Measurements from ENCODE around the gene EPS8L3. TPM values are rescaled to one million over a fixed set of nuclear protein-coding genes. Genes with fewer than 3 reads are reported as not detected.

Gene EPS8L3
- total and polyA plus RNA-seq, 9 of the 15 experiments (the other 6 are each of a cell fraction or from before 2014, with no cell fraction given) = 0.09 to 0.42 (median 0.14) TPM; not detected in 5

DNA sequence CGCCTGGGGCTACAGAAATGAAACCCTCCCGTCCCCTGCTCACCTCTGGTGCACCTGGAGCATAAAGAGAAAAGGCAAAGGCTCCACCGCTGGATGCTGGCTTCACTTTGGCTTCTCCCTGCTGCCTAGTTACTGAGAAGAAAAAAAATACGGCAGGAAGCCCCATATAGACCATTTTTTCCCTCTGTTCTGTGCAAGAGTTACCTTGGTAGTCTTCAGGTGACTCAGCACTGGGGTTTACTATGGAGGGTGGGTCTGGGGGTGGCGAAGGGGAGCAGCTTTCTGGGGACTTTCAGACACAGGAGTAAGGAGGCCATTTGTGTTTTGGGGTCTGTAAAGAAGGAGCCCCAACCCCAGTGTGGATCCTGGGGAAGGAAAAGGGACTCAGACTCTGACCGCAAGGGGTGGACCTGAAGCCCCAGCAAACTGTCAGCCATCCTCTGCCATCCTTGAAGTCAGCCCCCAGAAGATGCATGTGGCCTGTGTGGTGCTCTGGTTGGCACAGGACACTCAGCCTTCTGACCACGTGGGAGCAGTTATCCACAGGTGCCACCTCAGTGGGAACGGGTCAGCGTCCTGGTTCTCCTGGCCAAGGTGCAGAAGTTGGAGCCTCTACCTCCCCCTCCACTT lies 25.9 kb upstream of the EPS8L3 start:
- peak overlapping the region; percentile 67 for H2AFZ ChIP-seq (ENCODE audit: low read depth, low read length)
- ChIA-PET POLR2A (interaction anchor here (0.6 to 1.8 kb wide), 2 partner anchors 196 to 562 kb away, joined by 3 to 6 read pairs; no protein-coding TSS in a partner anchor), CTCF (ENCODE audit: low intra/inter-chr PET ratio) (interaction anchor here (1.3 kb wide), 1 partner anchor 195 kb away, joined by 3 read pairs; the partner anchor contains the start of gene AHCYL1)
- intact Hi-C loops (cut with micrococcal nuclease) = loop anchor here (1.0 to 5.0 kb wide), 2 partner anchors 12 to 128 kb away; no protein-coding TSS in a partner anchor
- peak overlapping the region; percentile 40; the same call in 2 of the 3 replicates for H3K27ac ChIP-seq (ENCODE audit: extremely low read depth, low read depth, low read length)
- H3K9me3 ChIP-seq (replicated peaks; ENCODE audit: control insufficient read depth, insufficient read depth, low read depth, low read length) = no peaks in the 10 kb centered on the region
- ATAC-seq (no peak), DNase-seq (ENCODE audit: extremely low read depth in 1 of 4, low spot score in 3 of 4) (no peak), FAIRE-seq (no peak)
- H4K20me1 ChIP-seq (replicated peaks; ENCODE audit: control insufficient read depth, insufficient read depth, low read length) = no peaks in the 10 kb centered on the region
- in situ Hi-C loops (cut with MboI) = no loop called here
- no TSS peak for BruUV-seq (replicated peaks)
- H3K36me3 ChIP-seq (ENCODE audit: control insufficient read depth, insufficient read depth, low read length) = no peaks in the 10 kb centered on the region
- H3K79me2 ChIP-seq (ENCODE audit: control insufficient read depth, insufficient read depth, low read length) = no peaks in the 10 kb centered on the region
- peaks cover 64 to 68% of the 10 kb centered on the region in 2 experiments for H3K4me1 ChIP-seq (replicated peaks in 1 of 2; ENCODE audit: control insufficient read depth in 2 of 2, insufficient read depth in 2 of 2, low read length in 2 of 2)
- peak overlapping the region in 1 of 2 experiments; percentile 75; a peak in 3 of 4 replicates for H3K9ac ChIP-seq (ENCODE audit: insufficient read depth in 1 of 2, low read depth in 2 of 2, low read length in 2 of 2)
- no peak overlapping the region for H3K4me3 ChIP-seq
- 47% methylated on average over 9 of the region's 9 CpGs for WGBS (ENCODE audit: insufficient coverage, low coverage, missing lambda C conversion rate)
- H3K9me1 ChIP-seq (ENCODE audit: control insufficient read depth, insufficient read depth, low read length) = no peaks in the 10 kb centered on the region
- H3K4me2 ChIP-seq (ENCODE audit: insufficient read depth, low read length) = no peak overlapping the region
- H3K27me3 ChIP-seq (ENCODE audit: control insufficient read depth in 2 of 2, insufficient read depth in 2 of 2, low read length in 2 of 2) = no peaks in the 10 kb centered on the region
- TF ChIP-seq NRF1 (conservative IDR thresholded peaks at IDR 0.05 in 1 of 2, IDR thresholded peaks at IDR 0.05 in 1 of 2) (0 out of 4 replicates have a peak, but pooled peaks of 1 of the 2 experiments have one; percentile 12), ZNF232 (CRISPR knock-in tag; IDR thresholded peaks at IDR 0.05) (0 out of 2 replicates have a peak, but pooled peaks have one; percentile 47), HOXB6 (CRISPR knock-in tag; IDR thresholded peaks at IDR 0.05; ENCODE audit: borderline replicate concordance) (no peak), FOXK1 (CRISPR knock-in tag; IDR thresholded peaks at IDR 0.05; ENCODE audit: borderline replicate concordance) (no peak), GTF2E2 (tag; IDR thresholded peaks at IDR 0.05) (no peak), PHB (CRISPR knock-in tag; IDR thresholded peaks at IDR 0.05) (no peak), ZNF311 (CRISPR knock-in tag; IDR thresholded peaks at IDR 0.05) (no peak), FOXM1 (IDR thresholded peaks at IDR 0.05; ENCODE audit: low read depth) (no peak), FOXM1 (CRISPR knock-in tag; IDR thresholded peaks at IDR 0.05; ENCODE audit: low read depth) (no peak), NEUROD1 (IDR thresholded peaks at IDR 0.05; ENCODE audit: borderline replicate concordance, low read depth, low read length, partially characterized antibody) (no peak), MTA1 (IDR thresholded peaks at IDR 0.05; ENCODE audit: borderline replicate concordance) (0 out of 2 replicates have a peak, but pooled peaks have one; percentile 5), DACH1 (IDR thresholded peaks at IDR 0.05; ENCODE audit: partially characterized antibody) (no peak), ARNT (IDR thresholded peaks at IDR 0.05) (no peak), ZNF431 (CRISPR knock-in tag; IDR thresholded peaks at IDR 0.05) (no peak), ZSCAN29 (IDR thresholded peaks at IDR 0.05) (0 out of 2 replicates have a peak, but pooled peaks have one; percentile 33), IFI16 (CRISPR knock-in tag; IDR thresholded peaks at IDR 0.05) (no peak)
- TF ChIP-seq, protein P1, sequence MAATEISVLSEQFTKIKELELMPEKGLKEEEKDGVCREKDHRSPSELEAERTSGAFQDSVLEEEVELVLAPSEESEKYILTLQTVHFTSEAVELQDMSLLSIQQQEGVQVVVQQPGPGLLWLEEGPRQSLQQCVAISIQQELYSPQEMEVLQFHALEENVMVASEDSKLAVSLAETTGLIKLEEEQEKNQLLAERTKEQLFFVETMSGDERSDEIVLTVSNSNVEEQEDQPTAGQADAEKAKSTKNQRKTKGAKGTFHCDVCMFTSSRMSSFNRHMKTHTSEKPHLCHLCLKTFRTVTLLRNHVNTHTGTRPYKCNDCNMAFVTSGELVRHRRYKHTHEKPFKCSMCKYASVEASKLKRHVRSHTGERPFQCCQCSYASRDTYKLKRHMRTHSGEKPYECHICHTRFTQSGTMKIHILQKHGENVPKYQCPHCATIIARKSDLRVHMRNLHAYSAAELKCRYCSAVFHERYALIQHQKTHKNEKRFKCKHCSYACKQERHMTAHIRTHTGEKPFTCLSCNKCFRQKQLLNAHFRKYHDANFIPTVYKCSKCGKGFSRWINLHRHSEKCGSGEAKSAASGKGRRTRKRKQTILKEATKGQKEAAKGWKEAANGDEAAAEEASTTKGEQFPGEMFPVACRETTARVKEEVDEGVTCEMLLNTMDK (IDR thresholded peaks at IDR 0.05; ENCODE audit: borderline replicate concordance, insufficient read depth, low read depth, low read length, poor library complexity, severe bottlenecking) = no peak
- TF ChIP-seq, protein P2, sequence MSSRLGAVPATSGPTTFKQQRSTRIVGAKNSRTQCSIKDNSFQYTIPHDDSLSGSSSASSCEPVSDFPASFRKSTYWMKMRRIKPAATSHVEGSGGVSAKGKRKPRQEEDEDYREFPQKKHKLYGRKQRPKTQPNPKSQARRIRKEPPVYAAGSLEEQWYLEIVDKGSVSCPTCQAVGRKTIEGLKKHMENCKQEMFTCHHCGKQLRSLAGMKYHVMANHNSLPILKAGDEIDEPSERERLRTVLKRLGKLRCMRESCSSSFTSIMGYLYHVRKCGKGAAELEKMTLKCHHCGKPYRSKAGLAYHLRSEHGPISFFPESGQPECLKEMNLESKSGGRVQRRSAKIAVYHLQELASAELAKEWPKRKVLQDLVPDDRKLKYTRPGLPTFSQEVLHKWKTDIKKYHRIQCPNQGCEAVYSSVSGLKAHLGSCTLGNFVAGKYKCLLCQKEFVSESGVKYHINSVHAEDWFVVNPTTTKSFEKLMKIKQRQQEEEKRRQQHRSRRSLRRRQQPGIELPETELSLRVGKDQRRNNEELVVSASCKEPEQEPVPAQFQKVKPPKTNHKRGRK (tag; IDR thresholded peaks at IDR 0.05) = no peak
